Trophoblast cell (in vitro differentiated cells and primary cell): ENCODE results near the gene SELE.
A peak's percentile ranks its signal among the peaks of the same experiment; 100 is the strongest.

Experiments used
- DNase-seq, 2 donors: peaks; one replicate each; pipeline ENCODE4 v3.0.0-alpha.2; 2016
- H2AFZ ChIP-seq: 2 replicates; pipeline ENCODE4 v1.6.1; 2013; ENCODE audit warnings: low read length, moderate library complexity, mild to moderate bottlenecking; ENCODE audit not compliant: insufficient read depth, poor library complexity
- H2AK5ac ChIP-seq: 2 replicates; pipeline ENCODE4 v1.6.1; 2013; ENCODE audit warnings: mild to moderate bottlenecking, low read length
- H2BK120ac ChIP-seq: 2 replicates; pipeline ENCODE4 v1.6.1; 2013; ENCODE audit warnings: low read length, mild to moderate bottlenecking, moderate library complexity; ENCODE audit not compliant: insufficient read depth, poor library complexity
- H2BK12ac ChIP-seq: 2 replicates; pipeline ENCODE4 v1.6.1; 2013; ENCODE audit warnings: mild to moderate bottlenecking, low read length, moderate library complexity
- H2BK5ac ChIP-seq: 2 replicates; pipeline ENCODE4 v1.6.1; 2013; ENCODE audit warnings: low read length, low read depth, moderate library complexity, mild to moderate bottlenecking; ENCODE audit not compliant: poor library complexity
- H3K14ac ChIP-seq: 2 replicates; pipeline ENCODE4 v1.6.1; 2013; ENCODE audit warnings: mild to moderate bottlenecking, low read length
- H3K18ac ChIP-seq: 2 replicates; pipeline ENCODE4 v1.6.1; 2013; ENCODE audit warnings: mild to moderate bottlenecking, low read length
- H3K23ac ChIP-seq: 2 replicates; pipeline ENCODE4 v1.6.1; 2013; ENCODE audit warnings: low read length
- H3K27ac ChIP-seq: 2 replicates; pipeline ENCODE4 v1.5.1; 2013; ENCODE audit warnings: low read depth, mild to moderate bottlenecking, inconsistent platforms, low read length, moderate library complexity
- H3K27me3 ChIP-seq: 2 replicates; pipeline ENCODE4 v1.6.1; 2013; ENCODE audit warnings: inconsistent platforms, mild to moderate bottlenecking, low read length, moderate library complexity; ENCODE audit not compliant: insufficient read depth
- H3K36me3 ChIP-seq, 2 experiments: 1 replicate in 1 of 2; 2 replicates in 1 of 2; pipeline ENCODE4 v1.6.1; 2013; ENCODE audit warnings: low read length in 2 of 2, mild to moderate bottlenecking in 2 of 2, moderate library complexity in 1 of 2; ENCODE audit not compliant: insufficient read depth in 2 of 2, control insufficient read depth in 1 of 2
- H3K4ac ChIP-seq: 2 replicates; pipeline ENCODE4 v1.6.1; 2013; ENCODE audit warnings: low read depth, mild to moderate bottlenecking, low read length, moderate library complexity
- H3K4me1 ChIP-seq, 2 experiments: 1 replicate in 1 of 2; 2 replicates in 1 of 2; pipeline ENCODE4 v1.6.1; 2013; ENCODE audit warnings: low read length in 2 of 2, mild to moderate bottlenecking in 2 of 2, moderate library complexity in 1 of 2; ENCODE audit not compliant: insufficient read depth in 2 of 2, control insufficient read depth in 1 of 2
- H3K4me2 ChIP-seq: 2 replicates; pipeline ENCODE4 v1.6.1; 2013; ENCODE audit warnings: inconsistent platforms, mild to moderate bottlenecking, low read length, moderate library complexity
- H3K4me3 ChIP-seq: 2 replicates; pipeline ENCODE4 v1.5.1; 2013; ENCODE audit warnings: mild to moderate bottlenecking, low read depth, low read length, inconsistent platforms
- H3K79me1 ChIP-seq: one replicate; pipeline ENCODE4 v1.6.1; 2013; ENCODE audit warnings: low read length
- H3K79me2 ChIP-seq: 2 replicates; pipeline ENCODE4 v1.6.1; 2013; ENCODE audit warnings: low read length, mild to moderate bottlenecking; ENCODE audit not compliant: control insufficient read depth, insufficient read depth, poor library complexity
- H3K9ac ChIP-seq: 2 replicates; pipeline ENCODE4 v1.6.1; 2013; ENCODE audit warnings: mild to moderate bottlenecking, low read length
- H3K9me3 ChIP-seq: 2 replicates; pipeline ENCODE4 v1.6.1; 2013; ENCODE audit warnings: low read depth, mild to moderate bottlenecking, control low read depth, inconsistent platforms, low read length; ENCODE audit not compliant: insufficient read depth
- H4K12ac ChIP-seq: 2 replicates; pipeline ENCODE4 v1.6.1; 2013; ENCODE audit warnings: low read depth, mild to moderate bottlenecking, low read length, moderate library complexity
- H4K8ac ChIP-seq: 2 replicates; pipeline ENCODE4 v1.6.1; 2013; ENCODE audit warnings: low read depth, mild to moderate bottlenecking, low read length, moderate library complexity
- H4K91ac ChIP-seq: one replicate; pipeline ENCODE4 v1.6.1; 2013; ENCODE audit warnings: low read depth, mild to moderate bottlenecking, low read length, moderate library complexity
- WGBS: extraction: QIAGEN DNeasy Blood & Tissue Kit; methylation state at CpG from one replicate; pipeline ENCODE4 v1.1.7; 2013; ENCODE audit warnings: missing lambda C conversion rate; ENCODE audit not compliant: insufficient read length, insufficient coverage; ENCODE audit errors: extremely low coverage; 5-methylcytosine and 5-hydroxymethylcytosine counted together

The SELE gene

DNA sequence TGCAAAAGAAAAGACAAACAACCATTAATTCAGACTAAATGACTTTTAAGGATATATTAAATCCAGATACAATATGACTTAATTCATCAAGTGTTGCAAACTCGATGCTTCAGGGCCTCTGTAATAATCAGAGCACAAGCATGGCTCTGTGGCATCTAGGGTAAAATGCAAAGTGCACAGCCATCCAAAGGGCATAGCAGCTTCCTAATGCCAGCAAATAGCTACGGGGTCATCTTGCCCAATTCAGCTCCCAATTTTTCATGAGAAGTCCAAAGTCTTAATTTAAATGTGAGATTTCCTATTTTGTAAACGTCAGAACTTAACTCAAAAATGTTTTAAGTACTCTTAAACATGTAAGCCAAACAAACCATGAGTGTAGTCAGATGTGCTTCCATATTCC lies 7.9 kb downstream of the SELE start:
- H2AK5ac ChIP-seq: peak overlapping the region; percentile 69
- peaks cover 0 to 5% of the 10 kb centered on the region in 2 experiments for H3K4me1 ChIP-seq
- no peak overlapping the region for H3K9ac ChIP-seq

DNA sequence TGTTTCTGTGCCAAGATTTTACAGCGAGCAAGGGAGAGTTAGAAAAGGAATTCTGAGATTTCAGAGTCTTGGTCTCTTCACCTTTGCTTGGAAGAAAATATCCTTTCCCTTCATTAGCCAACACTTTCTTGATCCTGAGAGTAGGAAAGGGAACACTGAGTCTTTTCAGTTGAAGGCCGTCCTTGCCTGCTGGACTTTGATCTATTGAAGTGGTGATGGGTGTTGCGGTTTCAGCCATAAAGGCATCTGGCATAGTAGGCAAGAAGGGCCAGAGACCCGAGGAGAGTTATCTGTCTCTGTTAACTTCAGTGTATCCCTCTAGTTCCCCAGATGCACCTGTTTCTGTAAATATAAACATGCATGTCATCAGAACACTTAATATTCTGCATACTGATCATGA lies 9.7 kb downstream of the SELE start:
- H2AFZ ChIP-seq: no peak overlapping the region
- H3K36me3 ChIP-seq: no peaks in the 10 kb centered on the region
- H4K12ac ChIP-seq: no peak overlapping the region
- WGBS: no CpG with 5 or more reads among the region's 4 CpGs
- H3K4me3 ChIP-seq: no peak overlapping the region
- peak overlapping the region; percentile 89 for H2AK5ac ChIP-seq
- peak overlapping the region; percentile 74 for H3K14ac ChIP-seq
- no peak overlapping the region for H3K9ac ChIP-seq
- peak overlapping the region; percentile 97 for H2BK120ac ChIP-seq
- H3K23ac ChIP-seq: no peak overlapping the region
- peak overlapping the region; percentile 89 for H2BK5ac ChIP-seq
- no peak overlapping the region for H3K18ac ChIP-seq
- H3K27ac ChIP-seq: no peak overlapping the region
- H3K4me2 ChIP-seq: no peak overlapping the region
- H4K91ac ChIP-seq: peak overlapping the region; percentile 83
- H3K27me3 ChIP-seq: no peaks in the 10 kb centered on the region
- H4K8ac ChIP-seq: peak overlapping the region; percentile 54
- no peak overlapping the region for H3K4ac ChIP-seq
- no peaks in the 10 kb centered on the region for H3K79me2 ChIP-seq
- no peak for DNase-seq
- peaks cover 0 to 5% of the 10 kb centered on the region in 2 experiments for H3K4me1 ChIP-seq
- H3K9me3 ChIP-seq: no peaks in the 10 kb centered on the region
- peak overlapping the region; percentile 99 for H2BK12ac ChIP-seq
- peaks cover 14% of the 10 kb centered on the region for H3K79me1 ChIP-seq

More for the DNA sequence above, 7.9 kb downstream of the SELE start:
- H2BK5ac ChIP-seq: peak overlapping the region; percentile 56
- peaks cover 14% of the 10 kb centered on the region for H3K79me1 ChIP-seq
- no peak overlapping the region for H3K23ac ChIP-seq
- H3K4me2 ChIP-seq: no peak overlapping the region
- no peak overlapping the region for H3K14ac ChIP-seq
- H3K27me3 ChIP-seq: no peaks in the 10 kb centered on the region
- H2BK12ac ChIP-seq: peak overlapping the region; percentile 80
- H2BK120ac ChIP-seq: no peak overlapping the region
- no peaks in the 10 kb centered on the region for H3K9me3 ChIP-seq
- no peaks in the 10 kb centered on the region for H3K36me3 ChIP-seq
- H3K4me3 ChIP-seq: no peak overlapping the region
- WGBS: no CpG with 5 or more reads among the region's 3 CpGs
- H4K12ac ChIP-seq: no peak overlapping the region
- H4K8ac ChIP-seq: peak overlapping the region; percentile 19
- H3K18ac ChIP-seq: no peak overlapping the region
- no peak overlapping the region for H3K4ac ChIP-seq
- no peak overlapping the region for H3K27ac ChIP-seq
- DNase-seq: no peak
- H4K91ac ChIP-seq: peak overlapping the region; percentile 55
- H2AFZ ChIP-seq: no peak overlapping the region
- H3K79me2 ChIP-seq: no peaks in the 10 kb centered on the region

DNA sequence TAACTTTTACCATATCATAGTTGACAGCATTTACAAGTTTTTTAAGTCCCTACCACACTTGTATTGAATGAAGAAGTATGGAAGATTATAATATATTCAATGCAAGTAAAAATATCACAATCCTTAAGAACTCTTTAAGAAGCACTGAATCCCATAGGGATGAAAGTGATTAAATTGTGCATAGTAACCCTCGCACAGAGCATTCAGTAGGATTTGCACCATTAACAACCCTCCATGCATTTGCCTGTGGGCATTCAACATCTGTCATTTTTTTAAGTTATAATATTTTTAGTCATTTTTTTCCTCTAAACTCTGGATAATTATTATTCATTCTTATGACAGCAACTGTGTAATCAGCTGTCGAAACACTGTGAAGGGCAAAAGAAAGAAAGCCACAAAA lies 10.1 kb downstream of the SELE start:
- Histone ChIP-seq H3K36me3 (no peaks in the 10 kb centered on the region), H2AK5ac (no peak overlapping the region), H3K79me1 (peaks cover 12% of the 10 kb centered on the region), H2BK12ac (no peak overlapping the region), H3K4ac (no peak overlapping the region), H3K4me1 (peaks cover 0 to 5% of the 10 kb centered on the region in 2 experiments), H3K9me3 (no peaks in the 10 kb centered on the region), H3K27me3 (no peaks in the 10 kb centered on the region), H2AFZ (no peak overlapping the region), H3K18ac (no peak overlapping the region), H2BK120ac (no peak overlapping the region), H3K4me3 (no peak overlapping the region), H4K12ac (no peak overlapping the region), H4K8ac (no peak overlapping the region), H3K14ac (no peak overlapping the region), H4K91ac (no peak overlapping the region), H3K4me2 (no peak overlapping the region), H3K27ac (no peak overlapping the region), H3K79me2 (no peaks in the 10 kb centered on the region), H2BK5ac (no peak overlapping the region), H3K23ac (no peak overlapping the region), H3K9ac (no peak overlapping the region)
- no CpG with 5 or more reads among the region's 2 CpGs for WGBS
- no peak for DNase-seq

GRCh38 chr1:169722779-169723178 lies 11.1 kb downstream of the SELE start:
- Histone ChIP-seq H3K36me3 (no peaks in the 10 kb centered on the region), H3K4me3 (no peak overlapping the region), H3K79me2 (no peaks in the 10 kb centered on the region), H3K79me1 (peaks cover 12% of the 10 kb centered on the region), H2BK5ac (no peak overlapping the region), H2AFZ (no peak overlapping the region), H3K27me3 (no peaks in the 10 kb centered on the region), H4K12ac (no peak overlapping the region), H3K4me2 (no peak overlapping the region), H3K9me3 (peaks cover 2% of the 10 kb centered on the region), H3K14ac (no peak overlapping the region), H4K91ac (no peak overlapping the region), H2BK120ac (no peak overlapping the region), H3K4me1 (peaks cover 0 to 5% of the 10 kb centered on the region in 2 experiments), H3K27ac (peak overlapping the region; percentile 49), H3K18ac (no peak overlapping the region), H2AK5ac (no peak overlapping the region), H3K9ac (no peak overlapping the region), H4K8ac (no peak overlapping the region), H2BK12ac (no peak overlapping the region), H3K4ac (no peak overlapping the region), H3K23ac (no peak overlapping the region)
- DNase-seq: no peak
